CD14-positive monocyte (primary cell): ENCODE results near the gene TMEM185B. TPM values are rescaled to one million over a fixed set of nuclear protein-coding genes. Genes with fewer than 3 reads are reported as not detected.

Experiments
- DNase-seq, 3 donors: peaks; one replicate each; pipeline ENCODE4 v3.0.0-alpha.2; 2011 to 2022
- H2AFZ ChIP-seq: 2 replicates; pipeline ENCODE4 v1.6.0; 2012; ENCODE audit warnings: mild to moderate bottlenecking, low read depth, low read length, inconsistent platforms; ENCODE audit not compliant: insufficient read depth, poor library complexity, severe bottlenecking
- H3K27ac ChIP-seq, 2 donors: 1 replicate in 1 of 2; 2 replicates in 1 of 2; pipeline ENCODE4 v1.5.1; 2012 to 2013; ENCODE audit warnings: low read length in 2 of 2, control low read depth in 1 of 2, inconsistent platforms in 1 of 2, low read depth in 1 of 2, mild to moderate bottlenecking in 1 of 2
- H3K27me3 ChIP-seq, 2 donors: one replicate each; pipeline versions ENCODE4 v1.6.0 to v1.6.1; 2011 to 2013; ENCODE audit warnings: low read length in 2 of 2; ENCODE audit not compliant: control insufficient read depth in 2 of 2, insufficient read depth in 2 of 2
- H3K36me3 ChIP-seq, 2 donors: replicated peaks in 1 of 2; 1 replicate in 1 of 2; 2 replicates in 1 of 2; pipeline versions ENCODE4 v1.5.1 to v1.6.1; 2012 to 2013; ENCODE audit warnings: low read length in 2 of 2, control low read depth in 1 of 2, inconsistent platforms in 1 of 2, mild to moderate bottlenecking in 1 of 2; ENCODE audit not compliant: insufficient read depth in 2 of 2, control insufficient read depth in 1 of 2
- H3K4me1 ChIP-seq, 2 donors: 1 replicate in 1 of 2; 2 replicates in 1 of 2; pipeline versions ENCODE4 v1.5.1 to v1.6.1; 2012 to 2013; ENCODE audit warnings: low read length in 2 of 2, control low read depth in 1 of 2, inconsistent platforms in 1 of 2, mild to moderate bottlenecking in 1 of 2, moderate library complexity in 1 of 2; ENCODE audit not compliant: insufficient read depth in 2 of 2, control insufficient read depth in 1 of 2
- H3K4me2 ChIP-seq: replicated peaks from 2 replicates; pipeline ENCODE3; 2012; ENCODE audit warnings: low read length, moderate library complexity, mild to moderate bottlenecking; ENCODE audit not compliant: poor library complexity, severe bottlenecking; ENCODE audit errors: extremely low read depth
- H3K4me3 ChIP-seq, 3 experiments: fragments of 200-600 bp in 1 of 3; sonication (generic) in 1 of 3; replicated peaks in 1 of 3; 1 replicate in 2 of 3; 2 replicates in 1 of 3; pipeline ENCODE4 v1.5.1; 2011 to 2013; ENCODE audit warnings: low read length in 3 of 3, mild to moderate bottlenecking in 3 of 3, control low read depth in 2 of 3, low read depth in 2 of 3, inconsistent platforms in 1 of 3, moderate library complexity in 1 of 3
- H3K79me2 ChIP-seq: 2 replicates; pipeline ENCODE4 v1.6.0; 2012; ENCODE audit warnings: mild to moderate bottlenecking, control low read depth, inconsistent platforms, low read length, moderate library complexity; ENCODE audit not compliant: insufficient read depth
- H3K9ac ChIP-seq: 2 replicates; pipeline ENCODE4 v1.6.0; 2017; ENCODE audit warnings: low read length, mild to moderate bottlenecking; ENCODE audit not compliant: insufficient read depth, poor library complexity, severe bottlenecking
- H3K9me3 ChIP-seq, 2 donors: replicated peaks in 1 of 2; 1 replicate in 1 of 2; 2 replicates in 1 of 2; pipeline versions ENCODE4 v1.5.1 to v1.6.1; 2012 to 2013; ENCODE audit warnings: low read length in 2 of 2, control low read depth in 1 of 2; ENCODE audit not compliant: control insufficient read depth in 1 of 2, insufficient read depth in 1 of 2
- H4K20me1 ChIP-seq: 2 replicates; pipeline ENCODE4 v1.6.0; 2012; ENCODE audit warnings: mild to moderate bottlenecking, low read length, control low read depth, moderate library complexity; ENCODE audit not compliant: insufficient read depth
- H3K27ac Mint-ChIP-seq, 7 donors: one replicate each; pipeline ENCODE4 v1.8.0; 2020; ENCODE audit warnings: mild to moderate bottlenecking in 7 of 7, mixed read lengths in 7 of 7, moderate library complexity in 6 of 7, inconsistent platforms in 2 of 7
- H3K27me3 Mint-ChIP-seq, 3 donors: one replicate each; pipeline ENCODE4 v1.8.0; 2021 to 2022; ENCODE audit warnings: low read depth in 3 of 3, mild to moderate bottlenecking in 3 of 3, mixed read lengths in 3 of 3, moderate library complexity in 3 of 3, inconsistent platforms in 1 of 3
- H3K36me3 Mint-ChIP-seq, 2 donors: one replicate each; pipeline ENCODE4 v1.8.0; 2020; ENCODE audit warnings: mixed read lengths in 2 of 2, inconsistent platforms in 1 of 2, mild to moderate bottlenecking in 1 of 2
- H3K4me1 Mint-ChIP-seq: one replicate; pipeline ENCODE4 v1.8.0; 2020; ENCODE audit warnings: mild to moderate bottlenecking, mixed read lengths
- H3K4me3 Mint-ChIP-seq, 2 donors: one replicate each; pipeline ENCODE4 v1.8.0; 2020; ENCODE audit warnings: mild to moderate bottlenecking in 2 of 2, mixed read lengths in 2 of 2, moderate library complexity in 1 of 2
- H3K9me3 Mint-ChIP-seq, 7 donors: one replicate each; pipeline ENCODE4 v1.8.0; 2020 to 2022; ENCODE audit warnings: mixed read lengths in 7 of 7, mild to moderate bottlenecking in 6 of 7, moderate library complexity in 6 of 7, inconsistent platforms in 2 of 7
- WGBS: methylation state at CpG from one replicate; pipeline ENCODE4 v1.1.5; 2013; ENCODE audit warnings: missing lambda C conversion rate; ENCODE audit not compliant: insufficient coverage; 5-methylcytosine and 5-hydroxymethylcytosine counted together
- intact Hi-C, 2 donors: fragments of 100-400 bp; cut with micrococcal nuclease; formaldehyde crosslinking; loops; one replicate each; pipeline versions ENCODE4 v1.15.0 to v1.15.1; 2023
- polyA plus RNA-seq, 3 donors: library from polyadenylated mRNA; depleted of rRNA in 1 of 3; unstranded in 2 of 3; stranded (reverse) in 1 of 3; fragments of 300-500 nt in 2 of 3; fragments of >200 nt in 1 of 3; fragmentation: Illumina TruSeq in 2 of 3; gene quantifications; 1 replicate in 2 of 3; 2 replicates in 1 of 3; pipeline ENCODE4 v1.2.3, GENCODE V29; 2012 to 2021
- TF ChIP-seq, protein P1 (sequence below): fragments of 200-600 bp; IDR thresholded peaks from one replicate; pipeline ENCODE4 v1.8.0; 2022; ENCODE audit warnings: antibody characterized with exemption, mild to moderate bottlenecking

TMEM185B gene
- polyA plus RNA-seq, 3 donors = 9.7 to 20.4 (median 18.1) TPM

DNA sequence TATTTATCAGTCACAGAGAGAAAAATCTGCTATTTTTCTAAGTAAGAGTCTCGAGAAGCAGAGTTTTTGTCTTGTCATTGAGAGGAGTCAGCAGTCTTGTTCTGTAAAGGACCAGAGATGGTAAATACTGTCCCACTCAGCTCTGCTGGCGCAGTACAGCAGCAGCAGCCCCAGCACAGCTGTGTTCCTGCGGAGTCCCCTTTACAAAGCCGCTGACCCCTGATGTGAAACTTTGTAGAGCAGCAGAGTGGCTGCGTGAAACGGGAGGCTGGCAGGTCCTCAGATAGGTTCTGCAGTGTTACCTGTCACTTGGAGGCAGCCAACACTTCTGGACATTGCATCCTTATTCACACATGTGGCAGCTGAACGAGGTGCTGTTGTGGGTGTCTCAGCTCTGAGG lies 45.2 kb downstream of the TMEM185B start:
- no peak for DNase-seq
- 94% methylated on average over 5 of the region's 7 CpGs for WGBS
- intact Hi-C loops = loop anchor here (5.0 to 10.0 kb wide), 2 partner anchors 473 to 476 kb away; no protein-coding TSS in a partner anchor
- Mint-ChIP-seq H3K4me3 (peak overlapping the region in 1 of 2 donors; percentile 35), H3K36me3 (no peaks in the 10 kb centered on the region), H3K27ac (peak overlapping the region in 1 of 7 donors; percentile 50), H3K9me3 (peaks cover 0 to 2% (median 0%) of the 10 kb centered on the region in 7 donors), H3K27me3 (peaks cover 2 to 10% (median 3%) of the 10 kb centered on the region in 3 donors), H3K4me1 (peaks cover 30% of the 10 kb centered on the region)
- H3K36me3 ChIP-seq = no peaks in the 10 kb centered on the region
- TF ChIP-seq, protein P1, sequence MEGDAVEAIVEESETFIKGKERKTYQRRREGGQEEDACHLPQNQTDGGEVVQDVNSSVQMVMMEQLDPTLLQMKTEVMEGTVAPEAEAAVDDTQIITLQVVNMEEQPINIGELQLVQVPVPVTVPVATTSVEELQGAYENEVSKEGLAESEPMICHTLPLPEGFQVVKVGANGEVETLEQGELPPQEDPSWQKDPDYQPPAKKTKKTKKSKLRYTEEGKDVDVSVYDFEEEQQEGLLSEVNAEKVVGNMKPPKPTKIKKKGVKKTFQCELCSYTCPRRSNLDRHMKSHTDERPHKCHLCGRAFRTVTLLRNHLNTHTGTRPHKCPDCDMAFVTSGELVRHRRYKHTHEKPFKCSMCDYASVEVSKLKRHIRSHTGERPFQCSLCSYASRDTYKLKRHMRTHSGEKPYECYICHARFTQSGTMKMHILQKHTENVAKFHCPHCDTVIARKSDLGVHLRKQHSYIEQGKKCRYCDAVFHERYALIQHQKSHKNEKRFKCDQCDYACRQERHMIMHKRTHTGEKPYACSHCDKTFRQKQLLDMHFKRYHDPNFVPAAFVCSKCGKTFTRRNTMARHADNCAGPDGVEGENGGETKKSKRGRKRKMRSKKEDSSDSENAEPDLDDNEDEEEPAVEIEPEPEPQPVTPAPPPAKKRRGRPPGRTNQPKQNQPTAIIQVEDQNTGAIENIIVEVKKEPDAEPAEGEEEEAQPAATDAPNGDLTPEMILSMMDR = no peak
- no peak overlapping the region for H3K9ac ChIP-seq
- no peaks in the 10 kb centered on the region for H3K27me3 ChIP-seq
- no peak overlapping the region for H3K4me2 ChIP-seq
- no peak overlapping the region for H3K4me3 ChIP-seq
- peak overlapping the region; percentile 93 for H2AFZ ChIP-seq
- peaks cover 24 to 26% of the 10 kb centered on the region in 2 donors for H3K4me1 ChIP-seq
- no peaks in the 10 kb centered on the region for H3K9me3 ChIP-seq
- no peak overlapping the region for H3K27ac ChIP-seq
- H4K20me1 ChIP-seq = no peaks in the 10 kb centered on the region
- H3K79me2 ChIP-seq = no peaks in the 10 kb centered on the region

DNA sequence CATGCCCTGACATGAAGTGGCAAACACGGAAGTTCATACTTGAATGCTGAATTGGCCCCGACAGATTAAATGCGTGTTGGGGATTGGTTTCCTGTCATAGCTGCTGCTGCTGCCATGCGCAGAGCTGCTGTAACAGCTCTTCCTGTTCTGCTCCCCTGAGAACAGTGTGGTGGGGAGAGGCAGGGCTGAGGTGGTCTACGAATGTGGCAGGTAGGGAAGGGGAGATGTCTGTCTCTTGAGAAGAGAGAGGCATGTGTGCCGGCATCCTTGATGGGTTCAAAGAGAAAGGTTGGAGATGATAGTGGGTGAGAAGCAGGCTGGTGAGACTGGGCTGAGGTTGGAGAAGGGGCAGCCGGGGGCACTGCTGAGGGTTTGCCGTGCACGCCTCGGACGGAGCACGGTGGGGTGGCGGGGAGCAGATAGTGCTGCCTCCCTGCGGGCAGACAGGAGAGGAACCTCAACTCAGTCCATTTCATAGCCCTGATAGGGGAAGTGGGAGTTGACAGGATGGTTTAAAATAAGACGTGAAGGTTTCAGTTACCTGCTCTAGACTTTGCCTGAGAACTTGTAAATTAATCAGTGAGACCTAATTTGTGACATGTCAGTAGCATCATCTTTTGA lies 46.1 kb downstream of the TMEM185B start:
- Histone ChIP-seq H3K79me2 (no peaks in the 10 kb centered on the region), H3K4me3 (peak overlapping the region; percentile 52 to 76 (median 59)), H3K9ac (peak overlapping the region; percentile 62), H3K36me3 (no peaks in the 10 kb centered on the region), H3K27ac (peak overlapping the region; percentile 74 to 86), H3K4me2 (peak overlapping the region; percentile 77), H3K27me3 (no peaks in the 10 kb centered on the region), H2AFZ (peak overlapping the region; percentile 93), H3K4me1 (peaks cover 21 to 23% of the 10 kb centered on the region in 2 donors), H3K9me3 (no peaks in the 10 kb centered on the region), H4K20me1 (no peaks in the 10 kb centered on the region)
- Mint-ChIP-seq H3K4me1 (peaks cover 28% of the 10 kb centered on the region), H3K36me3 (no peaks in the 10 kb centered on the region), H3K9me3 (peaks cover 0 to 2% (median 0%) of the 10 kb centered on the region in 7 donors), H3K27me3 (peaks cover 3 to 11% (median 4%) of the 10 kb centered on the region in 3 donors), H3K27ac (peak overlapping the region; percentile 84 to 98 (median 93)), H3K4me3 (peak overlapping the region; percentile 93 to 99)
- peak; percentile 52 to 65 (median 63) for DNase-seq
- 2% methylated on average over 9 of the region's 15 CpGs for WGBS
- intact Hi-C loops = loop anchor here (5.0 to 10.0 kb wide), 2 partner anchors 472 to 475 kb away; no protein-coding TSS in a partner anchor
- TF ChIP-seq, protein P1 = peak; percentile 74
